ENCODE measurements around the gene FAAP20. TPM values are rescaled to one million over a fixed set of nuclear protein-coding genes. Genes with fewer than 3 reads are reported as not detected.
A peak's percentile ranks its signal among the peaks of the same experiment; 100 is the strongest.

Gene FAAP20
- total RNA-seq, 4 donors from 2014 or later = 42.2 to 82.2 (median 50.2) TPM

- DNase-seq = peak; percentile 81 to 86
- intact Hi-C loops (cut with DNase I) = loop anchor here (5.0 kb wide), 1 partner anchor 103 kb away; no protein-coding TSS in a partner anchor
- Histone ChIP-seq H3K27ac (peak overlapping the region; percentile 98 to 99 (median 98)), H3K27me3 (no peaks in the 10 kb centered on the region), H3K4me3 (replicated peaks in 1 of 3) (peak overlapping the region in 1 of 3 donors; percentile 5), H3K9me3 (no peaks in the 10 kb centered on the region), H3K4me1 (peaks cover 34 to 51% of the 10 kb centered on the region in 2 donors), H3K36me3 (no peaks in the 10 kb centered on the region)
- WGBS, 2 donors = 26 to 29% methylated on average over 17 to 20 of the region's 32 CpGs
- no peak for TF ChIP-seq CTCF (IDR thresholded peaks at IDR 0.05)
- peak in 1 of 2 donors; percentile 66 for TF ChIP-seq POLR2A (IDR thresholded peaks at IDR 0.05)
Measured at GRCh38 chr1:2213576-2214505, 19.3 kb upstream of the FAAP20 start.

GRCh38 chr1:2212532-2213491 lies 18.2 kb upstream of the FAAP20 start:
- intact Hi-C loops (cut with DNase I) = loop anchor here (5.0 kb wide), 1 partner anchor 104 kb away; no protein-coding TSS in a partner anchor
- WGBS, 2 donors = 8 to 9% methylated on average over 22 to 23 of the region's 49 CpGs

GRCh38 chr1:2212274-2212531 lies 17.6 kb upstream of the FAAP20 start:
- no peaks in the 10 kb centered on the region for H3K9me3 ChIP-seq
- intact Hi-C loops (cut with DNase I) = loop anchor here (5.0 kb wide), 1 partner anchor 105 kb away; no protein-coding TSS in a partner anchor
- no peaks in the 10 kb centered on the region for H3K36me3 ChIP-seq
- peak; percentile 38 to 42 for DNase-seq
- peak overlapping the region; percentile 98 to 99 (median 98) for H3K27ac ChIP-seq
- peaks cover 44 to 67% of the 10 kb centered on the region in 2 donors for H3K4me1 ChIP-seq
- WGBS, 2 donors = 30 to 73% methylated on average over 2 to 9 of the region's 10 CpGs
- H3K4me3 ChIP-seq (replicated peaks in 1 of 3) = peak overlapping the region in 1 of 3 donors; percentile 10
- TF ChIP-seq CTCF (IDR thresholded peaks at IDR 0.05) (no peak), POLR2A (IDR thresholded peaks at IDR 0.05) (no peak)
- no peaks in the 10 kb centered on the region for H3K27me3 ChIP-seq

More at GRCh38 chr1:2212532-2213491, 18.2 kb upstream of the FAAP20 start:
- H3K27me3 ChIP-seq = no peaks in the 10 kb centered on the region
- H3K4me3 ChIP-seq (replicated peaks in 1 of 3) = peak overlapping the region in 1 of 3 donors; percentile 10
- no peaks in the 10 kb centered on the region for H3K9me3 ChIP-seq
- TF ChIP-seq POLR2A (IDR thresholded peaks at IDR 0.05) = peak in 1 of 2 donors; percentile 69
- peak in 5 of 6 experiments; percentile 17 to 44 (median 27) for TF ChIP-seq CTCF (IDR thresholded peaks at IDR 0.05)
- peaks cover 44 to 61% of the 10 kb centered on the region in 2 donors for H3K4me1 ChIP-seq
- DNase-seq = peak; percentile 93 to 95
- peak overlapping the region; percentile 98 to 99 (median 98) for H3K27ac ChIP-seq
- no peaks in the 10 kb centered on the region for H3K36me3 ChIP-seq

GRCh38 chr1:2210786-2211185 lies 16.2 kb upstream of the FAAP20 start:
- H3K27me3 ChIP-seq = no peaks in the 10 kb centered on the region
- no peak overlapping the region for H3K4me3 ChIP-seq (replicated peaks in 1 of 3)
- H3K36me3 ChIP-seq = no peaks in the 10 kb centered on the region
- no peaks in the 10 kb centered on the region for H3K9me3 ChIP-seq
- TF ChIP-seq CTCF (IDR thresholded peaks at IDR 0.05) = no peak
- no peak for TF ChIP-seq POLR2A (IDR thresholded peaks at IDR 0.05)
- intact Hi-C loops (cut with DNase I) = loop anchor here (5.0 kb wide), 1 partner anchor 107 kb away; no protein-coding TSS in a partner anchor
- 91 to 98% methylated on average over 7 to 12 of the region's 13 CpGs for WGBS, 2 donors
- H3K27ac ChIP-seq = peak overlapping the region in 1 of 3 donors; percentile 17
- no peak for DNase-seq
- H3K4me1 ChIP-seq = peaks cover 45 to 77% of the 10 kb centered on the region in 2 donors
